Gastroesophageal sphincter (tissue), 4 donors: Measurements from ENCODE around the gene TTC33. TPM values are rescaled to one million over a fixed set of nuclear protein-coding genes. Genes with fewer than 3 reads are reported as not detected.

ENCODE experiments used
- ATAC-seq: fragments of 150-250 bp; one replicate; pipeline ENCODE4 v1.9.1; 2016; ENCODE audit warnings: mild to moderate bottlenecking, moderate library complexity
- H3K27ac ChIP-seq, 4 donors: fragments of 200-600 bp; sonication (generic) in 3 of 4; 1 replicate in 3 of 4; 2 replicates in 1 of 4; pipeline ENCODE4 v1.5.1; 2016 to 2019
- H3K27me3 ChIP-seq: fragments of 200-600 bp; sonication (generic); one replicate; pipeline ENCODE4 v1.5.1; 2019
- H3K36me3 ChIP-seq, 2 donors: fragments of 200-600 bp; sonication (generic); one replicate each; pipeline ENCODE4 v1.5.1; 2019; ENCODE audit warnings: control low read depth in 1 of 2
- H3K4me1 ChIP-seq, 3 donors: fragments of 200-600 bp; sonication (generic); 1 replicate in 2 of 3; 2 replicates in 1 of 3; pipeline ENCODE4 v1.5.1; 2016 to 2019; ENCODE audit warnings: control low read depth in 2 of 3
- H3K4me3 ChIP-seq, 2 donors: fragments of 200-600 bp; sonication (generic); one replicate each; pipeline ENCODE4 v1.5.1; 2019; ENCODE audit warnings: mild to moderate bottlenecking in 1 of 2, moderate library complexity in 1 of 2
- H3K9me3 ChIP-seq, 3 donors: fragments of 200-600 bp; sonication (generic); one replicate each; pipeline ENCODE4 v1.5.1; 2017 to 2019; ENCODE audit warnings: control low read depth in 2 of 3
- EP300 ChIP-seq: sonication (generic); formaldehyde crosslinking; IDR thresholded peaks from one replicate; pipeline ENCODE4 v1.6.1; 2017; ENCODE audit warnings: antibody characterized with exemption, mild to moderate bottlenecking
- POLR2A ChIP-seq, 2 donors: fragments of 450-650 bp; IDR thresholded peaks; one replicate each; pipeline ENCODE4 v1.6.1; 2017; ENCODE audit warnings: antibody characterized with exemption in 2 of 2, mild to moderate bottlenecking in 2 of 2, moderate library complexity in 1 of 2
- POLR2AphosphoS5 ChIP-seq: sonication (generic); formaldehyde crosslinking; IDR thresholded peaks from one replicate; pipeline ENCODE4 v1.6.1; 2017; ENCODE audit warnings: antibody characterized with exemption
- WGBS, 2 donors: methylation state at CpG; one replicate each; pipeline ENCODE4 v1.1.5; 2018; ENCODE audit warnings: low coverage in 1 of 2; 5-methylcytosine and 5-hydroxymethylcytosine counted together
- total RNA-seq, 4 donors: library from RNA; depleted of rRNA; stranded (reverse); fragments of >200 nt; gene quantifications; one replicate each; pipeline ENCODE4 v1.1.0, GENCODE V29; 2016
- TF ChIP-seq, protein P1 (sequence below), 4 experiments: fragments of 200-600 bp in 2 of 4; fragments of 450-650 bp in 2 of 4; sonication (generic) in 1 of 4; IDR thresholded peaks; one replicate each; pipeline ENCODE4 v1.5.1; 2017 to 2019; ENCODE audit warnings: antibody characterized with exemption in 4 of 4, mild to moderate bottlenecking in 2 of 4, moderate library complexity in 2 of 4

The TTC33 gene
- total RNA-seq, 4 donors from 2014 or later = 23.2 to 27.7 (median 25.8) TPM

DNA sequence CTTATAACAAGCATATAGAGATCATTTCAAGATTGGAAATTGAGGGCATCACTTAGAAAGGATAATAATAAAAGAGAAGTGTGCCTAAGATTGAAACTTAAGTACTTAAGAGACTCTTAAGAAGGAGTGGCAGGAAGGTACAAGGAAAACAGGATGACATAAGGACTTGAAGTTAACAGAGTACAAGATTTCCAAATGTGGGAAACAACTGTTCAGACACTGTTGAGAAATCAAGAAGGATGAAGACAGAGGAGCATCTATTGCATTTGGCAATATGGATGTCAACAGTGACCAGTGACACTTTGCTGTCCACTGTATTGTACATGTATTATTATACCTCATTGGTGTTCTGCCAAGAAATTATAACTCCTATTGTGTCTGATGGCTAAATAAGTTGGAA is 233.8 kb downstream of the TTC33 start:
- H3K4me3 ChIP-seq = no peak overlapping the region
- H3K36me3 ChIP-seq = no peaks in the 10 kb centered on the region
- TF ChIP-seq, protein P1, sequence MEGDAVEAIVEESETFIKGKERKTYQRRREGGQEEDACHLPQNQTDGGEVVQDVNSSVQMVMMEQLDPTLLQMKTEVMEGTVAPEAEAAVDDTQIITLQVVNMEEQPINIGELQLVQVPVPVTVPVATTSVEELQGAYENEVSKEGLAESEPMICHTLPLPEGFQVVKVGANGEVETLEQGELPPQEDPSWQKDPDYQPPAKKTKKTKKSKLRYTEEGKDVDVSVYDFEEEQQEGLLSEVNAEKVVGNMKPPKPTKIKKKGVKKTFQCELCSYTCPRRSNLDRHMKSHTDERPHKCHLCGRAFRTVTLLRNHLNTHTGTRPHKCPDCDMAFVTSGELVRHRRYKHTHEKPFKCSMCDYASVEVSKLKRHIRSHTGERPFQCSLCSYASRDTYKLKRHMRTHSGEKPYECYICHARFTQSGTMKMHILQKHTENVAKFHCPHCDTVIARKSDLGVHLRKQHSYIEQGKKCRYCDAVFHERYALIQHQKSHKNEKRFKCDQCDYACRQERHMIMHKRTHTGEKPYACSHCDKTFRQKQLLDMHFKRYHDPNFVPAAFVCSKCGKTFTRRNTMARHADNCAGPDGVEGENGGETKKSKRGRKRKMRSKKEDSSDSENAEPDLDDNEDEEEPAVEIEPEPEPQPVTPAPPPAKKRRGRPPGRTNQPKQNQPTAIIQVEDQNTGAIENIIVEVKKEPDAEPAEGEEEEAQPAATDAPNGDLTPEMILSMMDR (IDR thresholded peaks at IDR 0.05) = no peak
- TF ChIP-seq EP300 = no peak
- TF ChIP-seq POLR2A (IDR thresholded peaks at IDR 0.05) = no peak
- no peak for TF ChIP-seq POLR2AphosphoS5
- no peak overlapping the region for H3K27ac ChIP-seq
- H3K27me3 ChIP-seq = no peaks in the 10 kb centered on the region
- peak; percentile 25 for ATAC-seq
- peaks cover 0 to 4% (median 0%) of the 10 kb centered on the region in 3 donors for H3K9me3 ChIP-seq
- no peaks in the 10 kb centered on the region for H3K4me1 ChIP-seq

DNA sequence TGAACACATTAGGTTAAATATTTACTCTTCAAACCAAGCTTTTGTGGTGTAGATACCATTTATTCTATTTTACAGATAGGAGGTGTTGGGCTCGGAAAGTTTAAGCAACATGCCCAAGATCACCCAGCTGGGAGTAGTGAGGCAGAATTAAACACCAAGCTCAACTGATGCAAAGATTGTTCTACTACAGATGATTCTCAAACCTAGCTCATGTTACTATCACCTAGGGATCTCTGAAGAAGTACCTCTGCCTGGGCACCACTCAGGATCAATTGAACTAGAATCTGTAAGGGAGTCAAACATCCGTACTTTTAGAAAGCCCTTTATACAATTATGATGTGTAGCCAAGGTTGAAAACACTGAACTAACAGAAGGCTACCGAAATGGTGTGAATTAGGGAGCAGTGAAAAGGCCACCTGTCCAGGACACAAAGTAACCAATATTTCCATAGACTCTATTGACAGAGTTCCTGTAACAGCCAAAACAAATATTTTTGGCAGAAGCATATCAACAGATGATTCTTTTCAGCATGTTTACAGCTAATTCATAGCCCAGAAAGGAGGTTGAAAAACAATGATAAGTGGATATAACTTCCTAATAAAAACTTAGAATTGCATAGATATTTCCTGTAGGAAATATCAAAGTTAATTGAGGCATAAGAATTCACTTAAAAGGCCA is 234.5 kb downstream of the TTC33 start:
- Histone ChIP-seq H3K4me3 (no peak overlapping the region), H3K9me3 (peaks cover 0 to 4% (median 0%) of the 10 kb centered on the region in 3 donors), H3K27me3 (no peaks in the 10 kb centered on the region), H3K27ac (no peak overlapping the region), H3K36me3 (no peaks in the 10 kb centered on the region), H3K4me1 (no peaks in the 10 kb centered on the region)
- ATAC-seq = no peak
- WGBS, 2 donors = 58 to 76% methylated on average over 3 of the region's 3 CpGs
- TF ChIP-seq POLR2A (IDR thresholded peaks at IDR 0.05) (no peak), EP300 (no peak), POLR2AphosphoS5 (no peak)
- TF ChIP-seq, protein P1 (IDR thresholded peaks at IDR 0.05) = no peak

DNA sequence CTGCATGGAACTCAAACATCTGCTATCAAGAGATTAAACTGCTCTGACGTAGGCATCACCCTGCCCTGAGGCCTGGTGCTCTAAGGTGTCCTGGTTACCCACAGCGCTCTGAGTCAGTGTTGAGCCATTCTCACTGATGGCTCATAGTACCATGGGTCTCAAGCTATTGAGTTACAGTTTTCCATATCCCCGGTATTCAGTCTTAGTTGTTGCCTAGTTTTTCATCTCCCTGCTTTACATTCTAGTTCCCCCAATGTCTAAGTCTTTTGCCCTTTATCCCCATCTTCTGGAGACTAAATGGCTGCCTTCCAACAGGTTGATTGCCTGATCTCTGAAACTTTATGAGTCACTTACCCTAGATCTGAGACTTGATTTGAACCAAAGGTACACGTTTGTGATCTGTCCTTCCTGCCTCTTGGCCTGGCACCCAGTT is 237.3 kb downstream of the TTC33 start:
- H3K9me3 ChIP-seq = peaks cover 0 to 1% (median 0%) of the 10 kb centered on the region in 3 donors
- WGBS, 2 donors = 90 to 92% methylated on average over 3 to 4 of the region's 4 CpGs
- H3K4me1 ChIP-seq = no peaks in the 10 kb centered on the region
- TF ChIP-seq, protein P1 (IDR thresholded peaks at IDR 0.05) = no peak
- TF ChIP-seq POLR2AphosphoS5 (no peak), POLR2A (IDR thresholded peaks at IDR 0.05) (no peak), EP300 (no peak)
- H3K27ac ChIP-seq = no peak overlapping the region
- no peaks in the 10 kb centered on the region for H3K36me3 ChIP-seq
- no peak overlapping the region for H3K4me3 ChIP-seq
- ATAC-seq = no peak
- no peaks in the 10 kb centered on the region for H3K27me3 ChIP-seq

DNA sequence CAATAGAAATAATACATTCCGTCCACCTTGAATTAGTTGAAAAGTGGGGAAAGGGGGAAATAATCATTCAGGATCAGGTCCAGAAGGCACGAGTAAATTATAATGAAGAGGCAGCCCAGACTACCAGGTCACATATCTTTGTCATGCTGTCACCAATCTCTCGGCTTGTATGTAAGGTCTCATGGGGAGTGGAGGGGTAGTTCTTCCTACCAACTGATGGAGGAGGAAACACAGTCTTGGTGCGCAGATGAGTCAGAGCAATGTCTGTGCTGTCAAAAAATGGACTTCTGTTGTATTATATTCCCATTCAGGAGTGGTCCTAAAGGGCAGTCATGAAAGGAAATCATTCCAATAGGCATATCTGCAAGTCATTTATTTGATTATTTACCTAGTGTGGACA is 240.3 kb downstream of the TTC33 start:
- H3K27ac ChIP-seq = no peak overlapping the region
- H3K4me3 ChIP-seq = no peak overlapping the region
- no peaks in the 10 kb centered on the region for H3K36me3 ChIP-seq
- TF ChIP-seq EP300 = no peak
- no peak for TF ChIP-seq POLR2A (IDR thresholded peaks at IDR 0.05)
- TF ChIP-seq, protein P1 (IDR thresholded peaks at IDR 0.05) = no peak
- no peaks in the 10 kb centered on the region for H3K27me3 ChIP-seq
- H3K4me1 ChIP-seq = no peaks in the 10 kb centered on the region
- ATAC-seq = no peak
- no peaks in the 10 kb centered on the region for H3K9me3 ChIP-seq
- WGBS, 2 donors = 84 to 86% methylated on average over 4 of the region's 4 CpGs

DNA sequence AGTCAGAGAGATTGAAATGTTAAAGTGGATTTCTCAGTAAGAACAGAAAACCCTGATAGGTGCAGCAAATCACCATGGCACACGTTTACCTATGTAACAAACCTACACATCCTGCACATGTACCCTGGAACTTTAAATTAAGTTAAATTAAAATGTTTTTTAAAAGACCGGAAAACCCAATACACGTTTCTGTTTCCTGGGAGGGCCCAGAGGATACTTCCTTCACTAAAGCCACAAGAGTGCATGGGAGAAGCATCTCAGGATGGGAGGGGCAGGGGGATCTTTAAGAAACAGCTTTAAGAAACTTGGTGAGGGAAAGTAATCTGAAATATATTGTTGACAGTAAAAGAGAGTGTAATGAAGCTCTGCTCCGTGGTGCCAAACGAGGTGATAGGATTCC is 240.8 kb downstream of the TTC33 start:
- no peaks in the 10 kb centered on the region for H3K9me3 ChIP-seq
- no peaks in the 10 kb centered on the region for H3K4me1 ChIP-seq
- no peaks in the 10 kb centered on the region for H3K36me3 ChIP-seq
- no peaks in the 10 kb centered on the region for H3K27me3 ChIP-seq
- H3K27ac ChIP-seq = no peak overlapping the region
- TF ChIP-seq, protein P1 (IDR thresholded peaks at IDR 0.05) = no peak
- no peak for TF ChIP-seq EP300
- TF ChIP-seq POLR2AphosphoS5 = no peak
- TF ChIP-seq POLR2A (IDR thresholded peaks at IDR 0.05) = no peak
- H3K4me3 ChIP-seq = no peak overlapping the region
- WGBS, 2 donors = 54 to 78% methylated on average over 4 to 5 of the region's 5 CpGs
- no peak for ATAC-seq
